SH-SY5Y (cell line): ENCODE results near the gene KRTAP5-5.

Source experiments
- GATA2 ChIP-seq: IDR thresholded peaks from 2 replicates; pipeline ENCODE4 v1.6.1; 2011; ENCODE audit warnings: mild to moderate bottlenecking, low read depth, low read length
- GATA3 ChIP-seq: IDR thresholded peaks from 2 replicates; pipeline ENCODE4 v1.6.1; 2011; ENCODE audit warnings: low read depth, mild to moderate bottlenecking, low read length, moderate library complexity

- TF ChIP-seq GATA2: no peak
- no peak for TF ChIP-seq GATA3
These were observed 10.1 kb downstream of the KRTAP5-5 start for GRCh38 chr11:1639666-1640065.
